ENCODE measurements around the gene EIF4ENIF1. TPM values are rescaled to one million over a fixed set of nuclear protein-coding genes. Genes with fewer than 3 reads are reported as not detected.
"Not testable (repeated sequence)": the region's sequence is repeated elsewhere in the genome, so short reads cannot be mapped to it uniquely, and the experiment has no call there.

The EIF4ENIF1 gene
- total RNA-seq, 1 experiment from 2014 or later = 6.8 TPM

DNA sequence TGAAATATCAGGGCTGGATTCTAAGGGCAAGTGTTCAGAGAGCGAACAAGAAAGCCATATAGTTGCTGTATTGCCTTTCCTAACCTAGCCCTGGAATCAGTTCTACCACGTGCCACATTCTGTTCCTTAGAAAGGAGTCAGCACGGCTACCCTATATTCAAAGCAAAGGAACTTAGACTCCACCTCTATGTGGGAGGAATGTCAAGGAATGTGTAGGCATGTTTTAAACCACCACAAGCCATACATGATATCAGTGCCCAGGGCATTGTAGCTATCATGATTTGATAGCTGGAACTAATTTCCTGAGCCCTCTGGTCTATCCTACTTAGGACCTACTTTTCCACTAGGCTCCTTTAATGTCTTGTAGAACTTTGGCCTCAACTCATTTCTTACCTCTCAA lies 2.5 kb upstream of the EIF4ENIF1 start:
- DNase-seq (ENCODE audit: low read depth) = no peak

DNA sequence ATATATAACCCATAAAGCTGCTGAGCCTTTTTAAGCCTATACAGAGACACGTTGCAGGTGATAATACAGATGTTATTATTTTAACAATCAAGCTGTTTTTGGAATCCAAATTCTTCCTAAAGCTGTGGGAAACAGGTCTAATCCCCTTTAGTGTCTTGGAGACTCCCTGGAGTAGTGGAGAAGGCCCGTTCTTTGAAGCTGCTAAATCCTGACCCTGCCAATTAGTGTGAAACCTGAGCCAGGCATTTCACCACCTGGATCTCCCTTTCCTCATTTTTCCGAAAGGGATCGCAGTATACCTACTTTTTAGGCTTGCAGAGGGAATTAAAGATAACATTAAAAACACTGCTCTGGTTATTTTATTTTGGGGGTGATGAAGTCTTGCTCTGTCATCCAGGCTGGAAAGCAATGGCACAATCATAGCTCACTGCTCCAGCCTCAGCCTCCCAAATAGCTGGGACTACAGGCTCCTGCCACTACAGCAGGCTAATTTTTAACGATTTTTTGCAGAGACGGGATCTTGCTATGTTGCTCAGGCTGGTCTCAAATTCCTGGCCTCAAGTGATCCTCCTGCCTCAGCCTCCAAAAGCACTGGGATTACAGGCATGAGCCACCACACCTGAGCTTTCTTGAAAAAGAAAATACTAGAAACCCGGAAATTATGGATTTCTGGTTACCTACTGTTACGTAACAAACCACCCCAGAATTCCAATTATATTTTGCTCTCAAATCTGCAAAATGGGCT lies 1.7 kb upstream of the EIF4ENIF1 start:
- DNase-seq (ENCODE audit: low read depth) = no peak

DNA sequence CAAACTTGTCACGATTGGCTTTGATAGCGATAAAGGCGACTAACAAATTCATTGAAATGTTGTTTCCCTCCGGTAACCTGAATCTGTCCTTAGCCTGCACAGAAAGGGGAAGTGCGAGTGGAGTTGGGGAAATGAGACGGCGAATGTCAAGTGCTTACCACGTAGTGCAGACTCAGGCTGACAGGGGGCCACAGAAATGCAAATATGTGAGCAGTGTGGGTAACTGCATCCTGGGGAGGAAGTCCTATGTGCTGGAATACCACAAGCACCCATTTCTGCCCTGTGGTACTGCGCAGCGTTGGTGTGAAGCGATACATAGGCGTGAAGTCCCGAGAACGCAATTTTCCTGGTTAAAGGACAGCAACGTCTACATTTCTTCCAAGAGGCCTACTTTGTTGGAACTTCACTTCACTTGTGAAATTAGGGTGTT lies 869 bp upstream of the EIF4ENIF1 start:
- DNase-seq (ENCODE audit: low read depth) = peak; percentile 85

DNA sequence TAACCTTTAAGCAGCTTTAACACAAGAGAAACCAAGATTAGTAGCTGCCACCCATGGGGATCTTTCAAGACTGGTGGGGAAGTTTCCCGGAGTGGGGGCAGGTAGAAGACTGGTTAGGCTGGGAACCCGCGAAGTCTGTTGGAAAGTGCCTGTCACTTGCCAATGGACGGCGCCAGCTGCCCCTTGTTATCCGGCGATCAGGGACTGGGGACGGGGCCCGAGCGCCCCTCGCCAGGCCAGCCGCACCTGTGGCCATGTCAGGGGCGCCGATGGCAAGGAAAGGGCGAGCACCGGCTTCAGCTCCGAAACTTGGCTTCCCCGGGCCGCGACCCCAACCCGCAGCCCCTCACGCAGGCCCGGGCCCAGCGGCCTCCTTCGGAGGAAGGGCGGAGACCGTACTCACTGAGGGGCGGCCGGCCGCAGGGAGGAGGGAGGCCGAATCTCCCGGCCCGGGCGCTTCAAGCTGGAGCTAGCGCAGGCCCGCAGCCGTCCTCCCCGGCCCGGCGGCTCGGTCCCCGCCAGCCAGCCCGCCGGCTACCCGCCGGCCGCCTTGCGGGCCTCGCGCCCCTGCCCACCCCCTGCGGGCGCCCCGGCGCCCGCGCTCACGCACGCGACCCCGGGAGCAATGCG lies 539 bp downstream of the EIF4ENIF1 start:
- peak; percentile 35 for DNase-seq (ENCODE audit: low read depth)

- DNase-seq (ENCODE audit: low read depth) = no peak
Observed at GRCh38 chr22:31488346-31488883, 1.2 kb downstream of the EIF4ENIF1 start.

- no peak for DNase-seq (ENCODE audit: low read depth)
Observed at GRCh38 chr22:31486951-31487350, 2.7 kb downstream of the EIF4ENIF1 start.

- not testable (repeated sequence) for DNase-seq (ENCODE audit: low read depth)
Observed at GRCh38 chr22:31486369-31486768, 3.3 kb downstream of the EIF4ENIF1 start.

DNA sequence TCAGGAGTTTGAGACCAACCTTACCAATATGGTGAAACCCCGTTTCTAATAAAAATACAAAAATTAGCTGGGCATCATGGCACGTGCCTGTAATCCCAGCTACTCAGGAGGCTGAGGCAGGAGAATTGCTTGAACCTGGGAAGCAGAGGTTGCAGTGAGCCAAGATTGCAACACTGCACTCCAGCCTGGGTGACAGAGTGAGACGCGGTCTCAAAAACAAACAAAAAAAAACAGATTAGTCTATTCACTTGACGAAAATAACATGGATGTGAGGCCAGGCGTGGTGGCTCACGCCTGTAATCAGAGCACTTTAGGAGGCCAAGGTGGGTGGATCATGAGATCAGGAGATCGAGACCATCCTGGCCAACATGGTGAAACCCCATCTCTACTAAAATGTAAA lies 7.2 kb downstream of the EIF4ENIF1 start:
- DNase-seq (ENCODE audit: low read depth) = not testable (repeated sequence)

DNA sequence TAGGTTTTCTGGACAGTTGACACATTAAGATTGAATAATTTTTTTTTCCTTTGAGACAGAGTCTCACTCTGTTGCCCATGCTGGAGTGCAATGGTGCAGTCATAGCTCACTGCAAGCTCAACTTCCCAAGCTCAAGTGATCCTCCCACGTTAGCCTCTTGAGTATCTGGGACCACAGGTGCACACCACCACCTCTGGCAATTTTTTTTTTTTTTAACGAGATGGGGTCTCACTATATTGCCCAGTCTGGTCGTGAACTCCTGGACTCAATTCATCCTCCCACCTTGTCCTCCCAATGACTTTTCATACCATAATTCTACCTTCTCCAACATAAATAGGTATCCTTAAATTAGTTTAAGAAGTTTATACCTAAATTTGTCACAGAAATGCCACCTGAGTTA lies 8.5 kb downstream of the EIF4ENIF1 start:
- no peak for DNase-seq (ENCODE audit: low read depth)

DNA sequence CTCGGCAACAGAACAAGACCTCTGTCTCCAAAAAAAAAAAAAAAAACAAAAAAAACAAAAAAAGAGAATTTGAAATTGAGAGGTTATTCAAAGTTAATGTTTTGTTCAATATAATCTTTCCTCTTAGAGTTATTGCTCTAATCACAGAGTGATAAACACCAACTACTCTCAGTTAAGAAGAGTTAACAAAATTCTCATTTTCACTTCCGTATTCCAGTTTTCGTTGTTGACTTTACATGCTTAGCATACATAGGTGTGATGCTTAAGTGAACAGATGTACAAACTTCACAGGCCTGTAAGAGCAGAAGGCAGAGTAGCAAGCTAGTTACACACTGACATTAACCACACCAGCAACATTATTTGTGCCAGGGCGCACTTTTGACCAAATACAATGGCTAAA lies 12.3 kb downstream of the EIF4ENIF1 start:
- no peak for DNase-seq (ENCODE audit: low read depth)

- DNase-seq (ENCODE audit: low read depth) = no peak
Observed at GRCh38 chr22:31475800-31476199, 13.8 kb downstream of the EIF4ENIF1 start.

- DNase-seq (ENCODE audit: low read depth) = no peak
Observed at GRCh38 chr22:31474743-31475142, 14.9 kb downstream of the EIF4ENIF1 start.

DNA sequence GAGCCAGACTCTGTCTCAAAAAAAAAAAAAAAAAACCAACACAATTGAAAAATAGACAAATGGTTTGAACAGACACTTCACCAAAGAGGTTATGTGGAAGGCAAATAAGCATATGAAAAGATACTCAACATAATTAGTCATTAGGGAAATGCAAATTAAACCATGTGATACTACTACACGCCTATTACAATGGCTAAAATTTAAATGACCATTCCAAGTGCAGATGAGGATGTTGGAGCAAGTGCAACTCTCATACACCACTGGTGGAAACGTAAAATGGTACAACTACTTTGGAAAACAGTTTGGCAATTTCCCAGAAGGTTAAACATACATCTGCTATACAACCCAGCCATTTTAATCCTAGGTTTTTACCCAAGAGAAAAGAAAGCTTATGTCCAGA lies 24.3 kb downstream of the EIF4ENIF1 start:
- no peak for DNase-seq (ENCODE audit: low read depth)

- DNase-seq (ENCODE audit: low read depth) = no peak
Observed at GRCh38 chr22:31461699-31462098, 27.9 kb downstream of the EIF4ENIF1 start.

DNA sequence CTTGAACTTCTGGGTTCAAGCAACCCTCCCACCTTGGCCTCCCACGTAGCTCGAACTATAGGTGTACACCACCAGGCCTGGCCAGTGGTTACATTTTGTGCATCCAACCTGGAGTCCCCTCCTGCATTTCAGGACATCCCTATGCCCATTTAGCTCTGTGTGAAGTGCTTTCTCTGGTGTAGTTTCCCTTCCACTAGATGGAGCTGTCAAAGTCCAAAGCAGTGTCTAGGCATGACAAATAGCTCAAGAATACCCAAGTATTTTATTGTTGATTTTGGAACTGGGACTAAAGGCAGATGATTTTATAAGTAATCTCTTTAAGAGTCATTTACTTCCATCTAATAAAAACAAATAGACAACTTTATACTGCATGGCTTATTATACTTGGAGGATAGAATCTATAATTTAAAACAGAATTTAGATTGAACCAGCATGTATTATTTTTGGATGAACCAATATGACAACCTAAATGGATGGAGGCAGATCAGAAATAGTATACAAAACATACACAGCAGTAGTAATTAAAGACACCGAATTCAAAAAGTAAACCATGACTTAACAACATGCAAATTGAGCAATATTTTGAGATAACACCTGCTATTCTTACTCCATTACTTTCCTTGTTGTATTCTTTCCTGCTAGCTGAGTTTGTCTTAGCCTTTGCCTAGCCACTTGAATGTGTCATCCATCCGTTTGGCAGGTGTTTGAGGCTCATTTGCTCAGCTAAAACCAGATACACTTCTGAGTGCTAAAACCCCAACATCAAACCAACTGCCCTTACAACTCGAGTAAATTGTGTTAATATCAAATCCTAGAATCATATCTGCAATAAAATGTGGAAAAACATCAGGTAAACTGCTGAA lies 37.7 kb downstream of the EIF4ENIF1 start:
- DNase-seq (ENCODE audit: low read depth) = peak; percentile 35

GRCh38 chr22:31449506-31449905 lies 40.1 kb downstream of the EIF4ENIF1 start:
- DNase-seq (ENCODE audit: low read depth) = no peak

GRCh38 chr22:31448382-31448781 lies 41.3 kb downstream of the EIF4ENIF1 start:
- no peak for DNase-seq (ENCODE audit: low read depth)

GRCh38 chr22:31447337-31447736 lies 42.3 kb downstream of the EIF4ENIF1 start:
- no peak for DNase-seq (ENCODE audit: low read depth)

GRCh38 chr22:31446767-31447166 lies 42.9 kb downstream of the EIF4ENIF1 start:
- DNase-seq (ENCODE audit: low read depth) = no peak

GRCh38 chr22:31446208-31446607 lies 43.4 kb downstream of the EIF4ENIF1 start:
- no peak for DNase-seq (ENCODE audit: low read depth)

DNA sequence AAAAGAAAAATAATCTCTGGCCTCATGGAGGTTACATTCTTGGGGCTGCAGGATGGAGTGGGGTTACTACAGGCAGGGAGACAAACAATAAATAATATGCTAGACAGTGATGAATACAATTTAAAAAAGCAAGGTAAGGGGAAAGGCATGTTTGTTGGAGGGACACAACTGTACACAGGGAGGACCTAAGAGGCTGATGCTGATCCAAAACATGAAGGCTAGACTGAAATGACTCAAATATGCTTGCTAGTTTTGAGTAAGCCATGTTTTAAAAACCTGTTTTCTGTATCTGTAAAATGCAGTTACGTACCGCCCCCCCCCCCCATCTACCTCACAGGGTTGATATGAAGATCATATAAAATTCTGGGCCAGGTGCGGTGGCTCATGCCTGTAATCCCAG lies 44.0 kb downstream of the EIF4ENIF1 start:
- DNase-seq (ENCODE audit: low read depth) = no peak

GRCh38 chr22:31443516-31443915 lies 46.1 kb downstream of the EIF4ENIF1 start:
- no peak for DNase-seq (ENCODE audit: low read depth)
